ENCODE measurements around the gene SLC35F3. TPM values are rescaled to one million over a fixed set of nuclear protein-coding genes. Genes with fewer than 3 reads are reported as not detected.
A peak's percentile ranks its signal among the peaks of the same experiment; 100 is the strongest.

SLC35F3 gene
- total RNA-seq, 1 experiment from 2014 or later = 22.7 TPM

DNA sequence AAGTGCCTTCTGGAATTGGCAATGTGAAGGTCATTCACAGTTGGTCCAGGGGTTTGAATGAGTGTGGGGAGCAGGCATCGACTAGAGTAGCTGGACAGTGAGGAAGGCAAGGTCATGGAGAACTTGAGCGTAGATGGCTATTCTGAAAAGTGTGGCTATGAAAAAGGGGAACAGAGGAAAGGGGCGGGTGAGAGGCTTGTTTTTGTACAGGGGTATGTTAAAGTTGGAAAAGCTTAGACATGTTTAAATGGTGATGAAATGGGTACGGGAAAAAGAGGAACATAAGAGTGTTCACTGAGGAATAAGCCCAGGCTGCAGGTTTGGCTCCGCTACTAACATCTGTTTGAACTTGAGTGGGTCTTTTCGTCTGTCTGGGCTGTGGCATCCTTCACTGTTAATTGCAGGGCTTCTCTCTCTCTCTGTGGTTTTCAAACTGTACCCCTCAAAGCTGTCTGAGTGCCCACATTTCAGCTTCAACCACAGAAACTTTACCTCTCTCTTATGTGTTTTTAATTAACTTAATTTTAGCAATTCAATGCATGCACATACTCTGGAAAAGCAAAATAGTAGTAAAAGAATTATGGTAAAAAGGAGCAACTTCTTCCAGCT is 398.0 kb downstream of the SLC35F3 start:
- POLR2A ChIA-PET (ENCODE audit: low non-redundant PET) = interaction anchor here (0.6 kb wide), 1 partner anchor 1864 kb away, joined by 10 read pairs; no protein-coding TSS in a partner anchor
- peaks cover 18% of the 10 kb centered on the region for H3K4me1 ChIP-seq (ENCODE audit: insufficient read depth, low read length, poor library complexity, severe bottlenecking)
- intact Hi-C loops (cut with micrococcal nuclease; ENCODE audit: unreplicated experiment) = loop anchor here (2.0 kb wide), 1 partner anchor 90 kb away; no protein-coding TSS in a partner anchor
- H3K27me3 ChIP-seq (replicated peaks; ENCODE audit: insufficient read depth, low read depth, low read length, poor library complexity) = no peaks in the 10 kb centered on the region
- H3K4me3 ChIP-seq (ENCODE audit: low read depth, low read length, poor library complexity, severe bottlenecking) = no peak overlapping the region
- BruUV-seq (replicated peaks) = no TSS peak
- no peaks in the 10 kb centered on the region for H3K36me3 ChIP-seq (ENCODE audit: insufficient read depth, low read length, poor library complexity, severe bottlenecking)
- peak; percentile 29 for DNase-seq (ENCODE audit: low spot score)
- H3K27ac ChIP-seq (ENCODE audit: low read depth, low read length, poor library complexity, severe bottlenecking) = peak overlapping the region; percentile 96
- CTCF ChIA-PET = no interaction called here
- no peak for TF ChIP-seq EZH2 (IDR thresholded peaks at IDR 0.05; ENCODE audit: borderline replicate concordance, low read depth, low read length, poor library complexity, severe bottlenecking)
- TF ChIP-seq, protein P1, sequence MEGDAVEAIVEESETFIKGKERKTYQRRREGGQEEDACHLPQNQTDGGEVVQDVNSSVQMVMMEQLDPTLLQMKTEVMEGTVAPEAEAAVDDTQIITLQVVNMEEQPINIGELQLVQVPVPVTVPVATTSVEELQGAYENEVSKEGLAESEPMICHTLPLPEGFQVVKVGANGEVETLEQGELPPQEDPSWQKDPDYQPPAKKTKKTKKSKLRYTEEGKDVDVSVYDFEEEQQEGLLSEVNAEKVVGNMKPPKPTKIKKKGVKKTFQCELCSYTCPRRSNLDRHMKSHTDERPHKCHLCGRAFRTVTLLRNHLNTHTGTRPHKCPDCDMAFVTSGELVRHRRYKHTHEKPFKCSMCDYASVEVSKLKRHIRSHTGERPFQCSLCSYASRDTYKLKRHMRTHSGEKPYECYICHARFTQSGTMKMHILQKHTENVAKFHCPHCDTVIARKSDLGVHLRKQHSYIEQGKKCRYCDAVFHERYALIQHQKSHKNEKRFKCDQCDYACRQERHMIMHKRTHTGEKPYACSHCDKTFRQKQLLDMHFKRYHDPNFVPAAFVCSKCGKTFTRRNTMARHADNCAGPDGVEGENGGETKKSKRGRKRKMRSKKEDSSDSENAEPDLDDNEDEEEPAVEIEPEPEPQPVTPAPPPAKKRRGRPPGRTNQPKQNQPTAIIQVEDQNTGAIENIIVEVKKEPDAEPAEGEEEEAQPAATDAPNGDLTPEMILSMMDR (conservative IDR thresholded peaks at IDR 0.05; ENCODE audit: low read depth, low read length) = no peak
- H3K9me3 ChIP-seq (ENCODE audit: low read depth, low read length, poor library complexity, severe bottlenecking) = peaks cover 5% of the 10 kb centered on the region

DNA sequence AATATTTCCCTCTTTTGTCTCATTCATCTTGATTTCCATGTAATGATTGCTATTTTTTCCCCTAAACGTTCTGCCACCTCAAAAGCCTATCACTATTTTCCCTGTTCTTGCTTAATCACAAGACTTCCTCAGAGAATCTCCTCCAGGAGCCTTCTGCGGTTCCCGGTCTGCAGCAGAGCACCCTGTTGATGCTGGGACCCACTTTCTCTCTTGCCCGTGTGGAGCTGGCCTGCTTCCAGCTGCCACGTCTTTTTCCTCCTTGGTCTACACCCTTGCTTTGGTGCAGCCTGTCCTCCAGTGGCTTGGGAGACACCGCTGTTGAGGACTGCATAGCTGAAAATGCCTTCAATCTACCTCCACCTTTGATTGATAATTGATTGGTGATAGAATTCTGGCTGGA is 398.8 kb downstream of the SLC35F3 start:
- Histone ChIP-seq H3K27ac (ENCODE audit: low read depth, low read length, poor library complexity, severe bottlenecking) (peak overlapping the region; percentile 96), H3K27me3 (replicated peaks; ENCODE audit: insufficient read depth, low read depth, low read length, poor library complexity) (no peaks in the 10 kb centered on the region), H3K4me1 (ENCODE audit: insufficient read depth, low read length, poor library complexity, severe bottlenecking) (peaks cover 18% of the 10 kb centered on the region), H3K36me3 (ENCODE audit: insufficient read depth, low read length, poor library complexity, severe bottlenecking) (no peaks in the 10 kb centered on the region), H3K4me3 (ENCODE audit: low read depth, low read length, poor library complexity, severe bottlenecking) (peak overlapping the region; percentile 8), H3K9me3 (ENCODE audit: low read depth, low read length, poor library complexity, severe bottlenecking) (peaks cover 5% of the 10 kb centered on the region)
- BruUV-seq (replicated peaks) = no TSS peak
- TF ChIP-seq EZH2 (IDR thresholded peaks at IDR 0.05; ENCODE audit: borderline replicate concordance, low read depth, low read length, poor library complexity, severe bottlenecking) = no peak
- TF ChIP-seq, protein P1 (conservative IDR thresholded peaks at IDR 0.05; ENCODE audit: low read depth, low read length) = no peak
- intact Hi-C loops (cut with micrococcal nuclease; ENCODE audit: unreplicated experiment) = loop anchor here (1.0 to 2.0 kb wide), 2 partner anchors 31 to 90 kb away; no protein-coding TSS in a partner anchor
- DNase-seq (ENCODE audit: low spot score) = peak; percentile 84
- POLR2A ChIA-PET (ENCODE audit: low non-redundant PET) = interaction anchor here (0.6 kb wide), 1 partner anchor 1864 kb away, joined by 10 read pairs; no protein-coding TSS in a partner anchor
- CTCF ChIA-PET = no interaction called here

DNA sequence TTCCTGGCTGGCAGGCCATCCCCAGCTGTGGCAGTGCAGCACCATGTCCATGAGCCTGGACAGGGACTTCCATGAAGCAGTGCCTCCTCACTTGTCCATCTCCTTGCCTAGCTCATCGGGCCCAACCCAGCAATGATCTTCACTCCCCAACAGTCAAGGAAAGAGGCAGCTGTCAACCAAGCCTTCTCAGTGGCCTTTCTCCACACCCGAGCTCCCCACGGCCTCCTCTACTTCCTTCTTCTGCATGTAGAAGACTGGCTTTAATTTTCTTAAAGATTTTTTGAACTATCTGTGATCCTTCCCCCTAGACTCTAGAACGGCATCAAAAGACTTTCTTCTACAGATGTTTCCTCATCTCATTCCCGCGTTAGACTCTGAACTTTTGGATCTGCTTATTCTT is 403.2 kb downstream of the SLC35F3 start:
- ChIA-PET CTCF (interaction anchor here (3.0 kb wide), 1 partner anchor 95 kb away, joined by 28 read pairs; no protein-coding TSS in a partner anchor), POLR2A (ENCODE audit: low non-redundant PET) (no interaction called here)
- TF ChIP-seq EZH2 (IDR thresholded peaks at IDR 0.05; ENCODE audit: borderline replicate concordance, low read depth, low read length, poor library complexity, severe bottlenecking) = no peak
- TF ChIP-seq, protein P1 (conservative IDR thresholded peaks at IDR 0.05; ENCODE audit: low read depth, low read length) = no peak
- Histone ChIP-seq H3K9me3 (ENCODE audit: low read depth, low read length, poor library complexity, severe bottlenecking) (peaks cover 5% of the 10 kb centered on the region), H3K36me3 (ENCODE audit: insufficient read depth, low read length, poor library complexity, severe bottlenecking) (no peaks in the 10 kb centered on the region), H3K27me3 (replicated peaks; ENCODE audit: insufficient read depth, low read depth, low read length, poor library complexity) (no peaks in the 10 kb centered on the region), H3K4me1 (ENCODE audit: insufficient read depth, low read length, poor library complexity, severe bottlenecking) (peaks cover 31% of the 10 kb centered on the region), H3K27ac (ENCODE audit: low read depth, low read length, poor library complexity, severe bottlenecking) (peak overlapping the region; percentile 41), H3K4me3 (ENCODE audit: low read depth, low read length, poor library complexity, severe bottlenecking) (no peak overlapping the region)
- intact Hi-C loops (cut with micrococcal nuclease; ENCODE audit: unreplicated experiment) = no loop called here
- no peak for DNase-seq (ENCODE audit: low spot score)
- no TSS peak for BruUV-seq (replicated peaks)
